C4-2B (cell line): ENCODE results near the gene STX5.

Experiments
- H3K27ac ChIP-seq: fragments of 450-650 bp; 2 replicates; pipeline ENCODE4 v1.5.1; 2017
- CTCF ChIP-seq: fragments of 450-650 bp; conservative IDR thresholded peaks from 2 replicates; pipeline ENCODE4 v1.5.1; 2017; ENCODE audit warnings: mild to moderate bottlenecking
- ZFX ChIP-seq: fragments of 450-650 bp; IDR thresholded peaks from 2 replicates; pipeline ENCODE4 v1.6.1; 2017

Gene STX5

DNA sequence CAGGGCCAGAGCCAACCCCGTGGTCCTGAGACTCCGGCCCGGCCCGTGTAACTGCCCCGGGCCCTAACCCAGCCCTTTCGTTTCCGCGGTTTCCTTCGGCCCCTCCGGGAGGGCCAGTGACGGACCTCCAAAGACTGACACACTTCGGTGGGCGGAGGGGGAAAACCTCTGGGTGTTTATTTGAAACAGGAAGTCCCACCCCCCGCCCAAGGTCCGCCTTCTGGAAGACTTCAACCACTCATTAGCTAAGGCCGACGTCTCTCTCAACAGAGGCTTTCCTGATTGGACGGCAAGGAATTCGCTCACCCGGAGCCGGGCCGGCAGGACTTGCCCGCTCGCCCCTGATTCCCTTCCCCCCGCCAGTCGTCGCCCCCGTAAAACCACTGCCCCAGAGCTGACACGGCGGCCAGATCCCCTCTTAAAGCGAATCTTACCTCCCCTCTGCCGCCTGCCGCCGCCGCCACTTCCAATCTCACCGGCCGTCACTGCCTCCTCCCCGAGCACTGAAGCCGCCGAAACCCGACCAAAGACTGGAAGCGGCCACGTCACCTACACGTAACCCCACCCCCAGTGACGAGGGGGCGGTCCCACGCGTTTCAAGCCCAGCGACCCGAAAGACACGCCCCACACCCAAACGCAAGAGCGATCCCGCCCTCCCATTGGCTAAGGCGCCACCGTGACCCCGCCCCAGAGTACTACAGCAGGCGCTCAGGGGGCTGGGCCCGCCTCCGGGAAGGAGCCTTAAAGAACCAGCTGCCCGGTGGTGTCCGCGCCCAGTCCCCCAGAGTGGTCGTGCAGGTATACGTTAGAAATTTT lies at the start of gene STX5:
STX5 (minus strand) TSS at position 532 of the 816 bp plus-strand sequence. CDS start 808 bp downstream, outside the sequence.
- TF ChIP-seq ZFX (no peak), CTCF (no peak)
- H3K27ac ChIP-seq = peak within 1 kb of the TSS; percentile 73

GRCh38 chr11:62880803-62881578 lies 49.1 kb upstream of the STX5 start, which contains the start of gene SLC3A2:
SLC3A2 (plus strand) TSS chr11:62880896; CDS start chr11:62881024, 128 bp downstream.
- H3K27ac ChIP-seq = peak within 1 kb of the TSS; percentile 91
- TF ChIP-seq ZFX (no peak; the same call in 1 of the 2 replicates), CTCF (peak; percentile 89)

DNA sequence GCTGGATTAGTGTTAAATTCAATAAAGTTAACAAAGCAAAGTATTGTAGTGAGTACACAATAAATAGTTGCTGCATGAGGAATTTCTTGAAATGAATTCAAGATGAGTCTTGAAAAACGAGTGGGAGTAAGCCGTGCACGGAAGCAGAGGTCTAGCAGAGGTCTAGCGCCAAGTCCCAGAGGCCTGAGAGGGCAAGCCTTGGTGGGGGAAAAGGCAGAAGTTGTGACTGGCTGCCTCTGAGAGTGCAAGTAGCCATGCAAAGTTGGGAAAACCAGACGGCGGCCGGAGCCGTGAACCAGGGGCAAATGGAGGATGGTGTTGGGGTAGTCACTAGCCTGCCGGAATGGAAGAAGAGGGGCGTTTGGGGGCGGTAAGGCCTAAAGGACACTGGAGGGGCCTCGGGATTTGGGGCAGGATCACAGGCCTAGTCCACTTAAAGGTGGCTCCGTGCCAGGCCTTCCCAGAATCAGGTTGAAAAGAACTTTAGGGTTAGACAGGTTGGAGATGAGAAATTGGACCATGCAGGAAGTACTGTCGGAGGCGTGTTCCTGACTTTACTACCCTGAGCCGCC lies 48.5 kb upstream of the STX5 start:
- TF ChIP-seq CTCF = no peak
- TF ChIP-seq ZFX = no peak
- peak overlapping the region; percentile 91 for H3K27ac ChIP-seq

- TF ChIP-seq ZFX = no peak
- no peak for TF ChIP-seq CTCF
- peak overlapping the region; percentile 91 for H3K27ac ChIP-seq
These were observed 47.6 kb upstream of the STX5 start for GRCh38 chr11:62879235-62879978.

DNA sequence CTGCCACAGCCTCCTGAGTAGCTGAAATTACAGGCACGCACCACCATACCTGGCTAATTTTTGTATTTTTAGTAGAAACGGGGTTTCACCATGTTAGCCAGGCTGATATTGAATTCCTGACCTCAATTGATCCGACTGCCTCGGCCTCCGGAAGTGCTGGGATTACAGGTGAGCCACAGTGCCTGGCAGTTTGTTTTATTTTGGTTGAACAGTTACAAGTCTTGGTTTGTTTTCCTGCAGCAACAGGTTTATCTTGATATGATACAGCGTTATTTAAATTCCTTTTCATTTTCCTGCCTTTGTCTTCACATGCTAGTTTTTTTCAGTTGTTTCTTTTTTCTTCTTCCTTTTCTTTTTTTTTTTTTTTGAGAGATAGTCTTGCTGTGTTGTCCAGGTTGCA lies 44.9 kb upstream of the STX5 start:
- no peak for TF ChIP-seq CTCF
- no peak for TF ChIP-seq ZFX
- H3K27ac ChIP-seq = no peak overlapping the region

GRCh38 chr11:62875698-62876478 lies 44.0 kb upstream of the STX5 start:
- peak overlapping the region; percentile 9; the same call in 1 of the 2 replicates for H3K27ac ChIP-seq
- TF ChIP-seq ZFX (no peak), CTCF (no peak)
